A673 (cell line): ENCODE data around the gene GSX1. TPM values are rescaled to one million over a fixed set of nuclear protein-coding genes. Genes with fewer than 3 reads are reported as not detected.

Experiments
- BruUV-seq: library from RNA; stranded (reverse); fragments of 400-500 nt; replicated peaks from 2 replicates; lab custom pipeline; 2021; lab: Mats Ljungman, UMichigan
- CTCF ChIA-PET: fragments of 300-600 bp; sonication (Branson Sonifier 250); formaldehyde crosslinking; loops from one replicate; lab custom pipeline; 2022; ENCODE audit warnings: antibody characterized with exemption; lab: Charles Lee
- POLR2A ChIA-PET: fragments of 300-600 bp; sonication (Branson Sonifier 250); formaldehyde crosslinking; loops from one replicate; lab custom pipeline; 2022; ENCODE audit warnings: antibody characterized with exemption; ENCODE audit not compliant: low non-redundant PET; lab: Charles Lee
- DNase-seq: peaks from one replicate; pipeline ENCODE4 v3.0.0-alpha.2; 2015; ENCODE audit warnings: low spot score
- H3K27ac ChIP-seq: fragments of 200-600 bp; sonication (generic); 2 replicates; pipeline ENCODE4 v1.5.1; 2016; ENCODE audit warnings: mixed run types, low read depth, mild to moderate bottlenecking, mixed read lengths, antibody characterized with exemption, low read length; ENCODE audit not compliant: poor library complexity, severe bottlenecking
- H3K27me3 ChIP-seq: fragments of 200-600 bp; sonication (generic); replicated peaks from 2 replicates; pipeline ENCODE4 v1.6.1; 2017; ENCODE audit warnings: mixed run types, low read depth, mild to moderate bottlenecking, mixed read lengths, antibody characterized with exemption, low read length; ENCODE audit not compliant: insufficient read depth, poor library complexity
- H3K36me3 ChIP-seq: fragments of 200-600 bp; sonication (generic); 2 replicates; pipeline ENCODE4 v1.6.1; 2016; ENCODE audit warnings: mixed run types, mild to moderate bottlenecking, mixed read lengths, antibody characterized with exemption, low read length; ENCODE audit not compliant: insufficient read depth, poor library complexity, severe bottlenecking
- H3K4me1 ChIP-seq: fragments of 200-600 bp; sonication (generic); 2 replicates; pipeline ENCODE4 v1.6.1; 2017; ENCODE audit warnings: mixed run types, mild to moderate bottlenecking, mixed read lengths, antibody characterized with exemption, low read length; ENCODE audit not compliant: insufficient read depth, poor library complexity, severe bottlenecking
- H3K4me3 ChIP-seq: fragments of 200-600 bp; sonication (generic); 2 replicates; pipeline ENCODE4 v1.5.1; 2016; ENCODE audit warnings: low read depth, mixed run types, mild to moderate bottlenecking, mixed read lengths, low read length; ENCODE audit not compliant: poor library complexity, severe bottlenecking
- H3K9me3 ChIP-seq: fragments of 200-600 bp; sonication (generic); 2 replicates; pipeline ENCODE4 v1.6.1; 2016; ENCODE audit warnings: mixed run types, low read depth, mild to moderate bottlenecking, mixed read lengths, antibody characterized with exemption, low read length; ENCODE audit not compliant: poor library complexity, severe bottlenecking
- EZH2 ChIP-seq: fragments of 200-600 bp; sonication (generic); IDR thresholded peaks from 2 replicates; pipeline ENCODE4 v1.6.1; 2017; ENCODE audit warnings: borderline replicate concordance, low read depth, mild to moderate bottlenecking, mixed read lengths, antibody characterized with exemption, low read length; ENCODE audit not compliant: poor library complexity, severe bottlenecking
- intact Hi-C: fragments of 100-400 bp; cut with micrococcal nuclease; formaldehyde crosslinking; loops from one replicate; pipeline ENCODE4 v1.10.0; 2022; ENCODE audit not compliant: unreplicated experiment
- total RNA-seq: library from RNA; stranded (reverse); gene quantifications from 2 replicates; pipeline ENCODE4 v1.2.3, GENCODE V29; 2021
- TF ChIP-seq, protein P1 (sequence below): fragments of 300-800, 200-600 bp; sonication (generic); conservative IDR thresholded peaks from 2 replicates; pipeline ENCODE4 v1.5.1; 2017; ENCODE audit warnings: low read depth, mild to moderate bottlenecking, antibody characterized with exemption, low read length, moderate library complexity, mixed read lengths

The GSX1 gene
- total RNA-seq, 1 experiment from 2014 or later: not detected

- no peak for DNase-seq
- intact Hi-C loops: loop anchor here (10.0 kb wide), 1 partner anchor 838 kb away; no protein-coding TSS in a partner anchor
- Histone ChIP-seq H3K27me3 (peaks cover 72% of the 10 kb centered on the region), H3K27ac (no peak overlapping the region), H3K4me3 (no peak overlapping the region), H3K4me1 (no peaks in the 10 kb centered on the region), H3K9me3 (no peaks in the 10 kb centered on the region), H3K36me3 (no peaks in the 10 kb centered on the region)
- BruUV-seq: no TSS peak
- POLR2A ChIA-PET: no interaction called here
- CTCF ChIA-PET: no interaction called here
- TF ChIP-seq, protein P1, sequence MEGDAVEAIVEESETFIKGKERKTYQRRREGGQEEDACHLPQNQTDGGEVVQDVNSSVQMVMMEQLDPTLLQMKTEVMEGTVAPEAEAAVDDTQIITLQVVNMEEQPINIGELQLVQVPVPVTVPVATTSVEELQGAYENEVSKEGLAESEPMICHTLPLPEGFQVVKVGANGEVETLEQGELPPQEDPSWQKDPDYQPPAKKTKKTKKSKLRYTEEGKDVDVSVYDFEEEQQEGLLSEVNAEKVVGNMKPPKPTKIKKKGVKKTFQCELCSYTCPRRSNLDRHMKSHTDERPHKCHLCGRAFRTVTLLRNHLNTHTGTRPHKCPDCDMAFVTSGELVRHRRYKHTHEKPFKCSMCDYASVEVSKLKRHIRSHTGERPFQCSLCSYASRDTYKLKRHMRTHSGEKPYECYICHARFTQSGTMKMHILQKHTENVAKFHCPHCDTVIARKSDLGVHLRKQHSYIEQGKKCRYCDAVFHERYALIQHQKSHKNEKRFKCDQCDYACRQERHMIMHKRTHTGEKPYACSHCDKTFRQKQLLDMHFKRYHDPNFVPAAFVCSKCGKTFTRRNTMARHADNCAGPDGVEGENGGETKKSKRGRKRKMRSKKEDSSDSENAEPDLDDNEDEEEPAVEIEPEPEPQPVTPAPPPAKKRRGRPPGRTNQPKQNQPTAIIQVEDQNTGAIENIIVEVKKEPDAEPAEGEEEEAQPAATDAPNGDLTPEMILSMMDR: no peak
- peak; percentile 71 for TF ChIP-seq EZH2
These were observed 30.6 kb downstream of the GSX1 start for GRCh38 chr13:27822873-27823311.

- Histone ChIP-seq H3K36me3 (no peaks in the 10 kb centered on the region), H3K4me3 (no peak overlapping the region), H3K4me1 (no peaks in the 10 kb centered on the region), H3K27ac (no peak overlapping the region), H3K27me3 (peaks cover 67% of the 10 kb centered on the region), H3K9me3 (no peaks in the 10 kb centered on the region)
- intact Hi-C loops: loop anchor here (10.0 kb wide), 1 partner anchor 839 kb away; no protein-coding TSS in a partner anchor
- POLR2A ChIA-PET: no interaction called here
- TF ChIP-seq, protein P1: no peak
- TF ChIP-seq EZH2: no peak
- no TSS peak for BruUV-seq
- DNase-seq: no peak
- CTCF ChIA-PET: no interaction called here
These were observed 31.8 kb downstream of the GSX1 start for GRCh38 chr13:27824121-27824520.

DNA sequence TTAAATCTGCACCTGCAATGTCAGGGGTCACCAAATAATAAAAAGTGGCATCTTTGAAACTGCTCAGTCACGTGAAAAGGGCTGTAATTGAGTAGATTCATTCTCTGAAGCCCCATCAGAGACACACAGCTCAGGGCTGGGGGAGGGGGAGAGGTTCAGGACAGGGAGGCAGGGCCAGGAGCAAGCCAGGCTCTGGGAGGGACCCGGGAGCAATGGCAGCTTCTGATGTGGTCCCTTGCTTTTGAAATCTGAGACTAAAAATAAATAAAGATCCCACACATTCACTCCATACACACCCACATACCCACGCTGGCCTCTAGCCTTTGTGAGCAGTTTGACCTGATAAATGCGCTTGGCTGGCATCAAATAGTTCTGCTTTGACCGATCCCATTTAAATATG is 32.8 kb downstream of the GSX1 start:
- Histone ChIP-seq H3K4me3 (no peak overlapping the region), H3K36me3 (no peaks in the 10 kb centered on the region), H3K4me1 (no peaks in the 10 kb centered on the region), H3K27ac (no peak overlapping the region), H3K27me3 (peaks cover 59% of the 10 kb centered on the region), H3K9me3 (no peaks in the 10 kb centered on the region)
- ChIA-PET POLR2A (no interaction called here), CTCF (no interaction called here)
- no TSS peak for BruUV-seq
- TF ChIP-seq, protein P1: no peak
- no peak for TF ChIP-seq EZH2
- intact Hi-C loops: loop anchor here (5.0 to 10.0 kb wide), 2 partner anchors 463 to 840 kb away; no protein-coding TSS in a partner anchor
- DNase-seq: no peak
